Bone marrow (tissue), 2 donors: ENCODE results near the gene GTF3C1.

Experiments
- DNase-seq, 2 donors: peaks; one replicate each; lab custom pipeline; 2025; lab: John Stamatoyannopoulos, UW

The GTF3C1 gene

GRCh38 chr16:27520982-27521673 lies 28.6 kb downstream of the GTF3C1 start:
- no peak for DNase-seq

DNA sequence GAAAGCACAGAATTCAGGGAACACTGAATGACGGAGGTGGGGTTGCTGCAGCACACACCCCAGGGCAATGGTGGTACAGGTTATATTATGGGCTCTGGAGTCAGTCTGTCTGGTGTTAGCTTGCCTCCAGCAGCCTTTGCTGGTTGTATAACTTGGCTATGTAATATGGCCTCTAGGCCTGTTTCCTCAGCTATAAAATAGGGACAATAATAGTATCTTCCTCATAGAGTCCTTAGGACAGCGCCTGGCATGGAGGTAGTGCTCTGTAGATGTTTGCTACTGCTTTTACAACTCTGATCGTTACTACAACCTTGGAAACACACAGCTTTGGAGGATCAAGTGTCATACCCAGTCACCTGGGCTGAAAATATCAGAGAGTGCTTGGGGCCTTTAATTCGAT lies 31.5 kb downstream of the GTF3C1 start:
- no peak for DNase-seq

- DNase-seq = no peak
Measured at GRCh38 chr16:27517664-27518063, 32.0 kb downstream of the GTF3C1 start.

GRCh38 chr16:27516365-27516764 lies 33.3 kb downstream of the GTF3C1 start:
- DNase-seq = no peak

- DNase-seq = no peak
Measured at GRCh38 chr16:27515874-27516353, 33.8 kb downstream of the GTF3C1 start.

- DNase-seq = no peak
Measured at GRCh38 chr16:27514806-27515205, 34.9 kb downstream of the GTF3C1 start.

DNA sequence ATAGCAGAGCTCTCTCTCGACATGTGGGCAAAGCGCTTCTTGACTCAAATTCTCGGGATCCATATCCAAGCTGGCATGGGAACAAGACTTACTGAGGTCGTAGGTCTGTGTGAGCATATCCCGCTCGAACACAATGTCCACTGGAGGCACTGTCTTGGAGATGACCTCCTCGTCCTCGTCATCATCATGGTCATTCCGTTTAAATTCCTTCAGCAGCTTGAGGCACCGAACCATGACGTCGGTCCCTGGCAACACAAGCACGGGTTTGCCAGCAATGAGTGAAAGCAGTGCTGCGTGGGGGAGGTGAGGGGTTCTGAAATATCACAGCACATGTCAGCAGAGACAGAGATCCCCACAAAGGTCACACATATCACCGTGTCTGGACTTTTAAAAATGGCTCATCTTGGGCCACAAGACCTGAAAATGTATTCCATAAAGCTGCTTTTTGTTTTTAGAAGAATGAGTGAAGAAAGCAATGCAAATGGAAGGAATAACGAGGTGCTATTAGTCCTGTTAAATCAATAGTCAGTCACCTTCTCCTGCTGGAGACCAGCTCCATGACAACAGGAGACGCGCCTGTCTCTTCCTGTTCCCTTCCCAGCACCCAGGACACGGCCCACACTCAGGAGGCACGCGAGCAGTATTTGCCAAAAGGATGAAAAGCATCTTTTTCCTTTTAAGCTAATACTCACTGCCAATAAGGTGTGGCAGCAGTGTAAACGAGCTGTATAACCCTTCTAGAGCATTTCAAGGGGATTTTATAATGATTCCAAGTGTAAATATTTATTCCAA lies 37.9 kb downstream of the GTF3C1 start:
- no peak for DNase-seq

- DNase-seq = no peak
Measured at GRCh38 chr16:27508476-27508875, 41.2 kb downstream of the GTF3C1 start.

GRCh38 chr16:27506771-27507170 lies 42.9 kb downstream of the GTF3C1 start:
- DNase-seq = no peak

GRCh38 chr16:27505297-27506236 lies 44.1 kb downstream of the GTF3C1 start:
- DNase-seq = no peak

DNA sequence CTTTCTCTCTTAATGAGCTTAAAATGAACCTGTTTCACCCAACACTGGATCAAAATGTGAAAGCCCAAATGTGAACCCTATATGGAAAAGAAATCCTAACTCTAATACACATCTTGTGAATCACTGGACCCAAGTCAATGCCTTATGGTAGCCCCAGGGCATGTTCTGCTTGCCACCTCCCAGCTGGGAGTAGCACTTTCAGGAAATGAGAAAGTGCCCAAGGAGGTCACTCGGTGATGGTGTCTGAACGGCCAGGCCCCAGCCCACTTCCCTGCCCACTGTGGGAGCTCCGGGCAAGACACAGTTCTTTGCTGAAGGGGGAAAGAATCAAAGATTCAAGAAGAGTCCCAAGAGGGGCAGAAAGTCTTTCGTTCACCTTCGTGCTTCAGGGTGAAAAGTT lies 46.1 kb downstream of the GTF3C1 start:
- no peak for DNase-seq

- no peak for DNase-seq
Measured at GRCh38 chr16:27500801-27501200, 48.9 kb downstream of the GTF3C1 start.

GRCh38 chr16:27499659-27500055 lies 50.1 kb downstream of the GTF3C1 start:
- DNase-seq = no peak

DNA sequence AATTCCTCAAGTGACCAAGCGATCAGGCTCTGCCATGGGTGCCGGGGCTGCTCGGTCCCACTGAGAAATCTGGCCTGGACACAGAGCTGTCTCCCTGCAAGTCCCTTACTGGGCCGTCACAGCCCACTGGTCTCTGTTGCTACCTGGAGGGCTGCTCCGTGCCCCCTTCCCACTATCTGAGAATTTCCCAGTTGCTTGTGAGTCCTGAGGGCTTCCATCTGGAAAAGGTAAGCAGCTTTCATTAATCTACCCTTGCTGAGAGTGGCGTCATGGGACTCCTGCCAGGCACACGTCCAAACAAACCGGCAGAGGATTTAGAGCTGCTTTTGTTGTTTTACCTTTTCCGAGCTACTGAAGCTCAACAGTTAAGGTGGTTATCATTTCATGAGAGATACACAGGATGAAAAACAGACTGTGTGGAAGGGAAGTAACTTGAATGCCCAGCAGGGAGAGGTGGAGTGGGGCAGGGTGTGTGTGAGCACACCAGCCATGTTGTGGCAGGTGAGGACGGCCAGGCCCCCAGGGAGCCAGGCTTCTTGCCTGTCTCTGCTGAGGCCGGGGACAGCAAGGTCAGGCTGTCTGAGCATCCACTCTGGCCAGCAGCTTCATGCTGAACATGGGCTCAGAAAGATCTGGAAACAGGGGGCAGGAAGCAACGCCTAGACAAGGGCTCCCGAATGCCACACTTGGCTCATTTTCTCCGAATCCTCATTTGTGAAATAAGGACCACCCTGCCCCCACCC lies 50.6 kb downstream of the GTF3C1 start:
- no peak for DNase-seq

GRCh38 chr16:27498031-27498825 lies 51.5 kb downstream of the GTF3C1 start:
- DNase-seq = no peak

- no peak for DNase-seq
Measured at GRCh38 chr16:27495191-27495590, 54.5 kb downstream of the GTF3C1 start.

DNA sequence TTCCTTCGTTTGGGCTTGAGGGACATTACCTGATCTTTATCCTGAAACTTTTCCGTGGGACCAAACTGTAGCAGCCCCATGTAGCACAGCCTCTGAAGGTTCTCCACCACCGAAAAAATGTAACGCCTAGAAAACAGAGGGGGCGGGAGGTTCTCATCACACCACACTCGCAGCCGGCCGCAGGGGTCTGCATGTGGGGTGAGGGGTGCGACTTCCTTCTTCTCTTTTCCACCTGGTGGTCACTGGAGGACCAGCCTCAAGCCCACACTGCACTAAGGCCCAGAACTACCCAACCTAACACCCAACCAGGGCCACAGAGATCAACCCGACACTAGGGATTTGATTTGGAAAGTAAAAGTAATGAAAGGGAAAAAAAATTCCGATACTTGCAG lies 57.1 kb downstream of the GTF3C1 start:
- no peak for DNase-seq

- no peak for DNase-seq
Measured at GRCh38 chr16:27491894-27492587, 57.7 kb downstream of the GTF3C1 start.

DNA sequence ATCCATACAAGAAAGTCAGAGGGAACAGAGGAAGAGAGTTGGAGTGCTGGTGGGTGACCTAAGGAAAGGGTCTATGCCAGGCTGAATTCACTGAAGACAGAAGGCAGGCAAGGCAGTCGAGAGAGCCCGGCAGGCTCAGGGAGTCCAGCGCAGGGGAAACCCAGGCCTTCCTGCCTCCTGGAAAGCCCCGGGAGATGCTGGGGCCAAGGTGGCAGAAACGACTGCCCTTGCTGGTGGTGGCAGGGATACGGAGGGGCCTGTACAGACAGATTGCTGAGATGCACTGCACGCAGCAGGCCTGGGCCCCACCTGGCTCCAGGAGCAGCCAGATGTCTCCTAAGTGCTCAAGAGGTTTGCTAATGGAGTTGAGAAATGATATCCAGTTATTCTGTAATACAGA lies 59.8 kb downstream of the GTF3C1 start:
- no peak for DNase-seq

DNA sequence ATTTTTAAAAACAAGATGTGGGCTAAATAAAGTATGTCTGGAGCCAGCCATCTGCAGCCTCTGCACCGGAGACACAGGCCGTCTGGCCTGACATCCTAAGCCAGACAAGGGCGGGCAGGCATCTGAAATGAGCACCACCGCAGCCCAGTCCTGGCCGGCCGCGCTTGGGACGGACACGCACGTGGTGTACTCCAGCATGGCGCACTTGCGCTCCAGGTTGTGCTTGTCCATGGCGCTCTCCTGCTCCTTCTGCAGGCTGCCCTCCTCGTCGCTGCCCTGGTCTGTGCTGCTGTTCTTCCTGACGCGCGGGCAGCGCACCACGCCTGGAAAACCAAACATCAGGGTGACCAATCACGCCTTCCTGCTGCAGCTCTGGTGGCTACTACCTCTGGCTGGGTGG lies 60.3 kb downstream of the GTF3C1 start:
- DNase-seq = no peak
